Measurements from ENCODE around the gene TTYH3. TPM values are rescaled to one million over a fixed set of nuclear protein-coding genes. Genes with fewer than 3 reads are reported as not detected.
"Not testable (repeated sequence)": the region's sequence is repeated elsewhere in the genome, so short reads cannot be mapped to it uniquely, and the experiment has no call there.

TTYH3 gene
- total and polyA plus RNA-seq, 2 of the 8 experiments (the other 6 are each of a cell fraction or from before 2014, with no cell fraction given): 66.2 to 169 TPM

DNA sequence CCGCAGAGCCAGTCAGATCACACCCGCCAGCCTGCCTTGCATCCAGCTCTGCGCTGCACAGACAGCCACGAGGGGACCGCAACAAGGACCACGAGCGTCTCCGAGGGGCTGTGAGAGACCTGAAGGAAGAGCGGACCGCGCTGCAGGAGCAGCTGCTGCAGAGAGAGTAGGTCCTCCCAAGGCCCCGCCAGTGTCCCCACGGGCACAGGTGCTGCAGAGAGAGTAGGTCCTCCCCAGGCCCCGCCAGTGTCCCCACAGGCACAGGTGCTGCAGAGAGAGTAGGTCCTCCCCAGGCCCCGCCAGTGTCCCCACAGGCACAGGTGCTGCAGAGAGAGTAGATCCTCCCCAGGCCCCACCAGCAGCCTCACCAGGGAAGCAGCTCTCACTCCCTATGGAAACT, 41.8 kb upstream of the TTYH3 start:
- not testable (repeated sequence) for H3K23me2 ChIP-seq (ENCODE audit: low read depth, low read length); H3K27me3 ChIP-seq (replicated peaks in 1 of 4; ENCODE audit: control insufficient read depth in 3 of 4, extremely low read depth in 1 of 4, insufficient read depth in 3 of 4, low read length in 3 of 4); H2BK120ac ChIP-seq (replicated peaks; ENCODE audit: low read depth, low read length); H3K23ac ChIP-seq (ENCODE audit: insufficient read length); H3K79me1 ChIP-seq (ENCODE audit: low read depth, low read length); H4K91ac ChIP-seq (replicated peaks; ENCODE audit: insufficient read length, low read length); H3K79me2 ChIP-seq (ENCODE audit: control insufficient read depth in 1 of 2, insufficient read depth in 2 of 2, low read length in 2 of 2); FAIRE-seq; H3K9me3 ChIP-seq (ENCODE audit: insufficient read depth in 2 of 2, low read depth in 1 of 2, low read length in 1 of 2); H4K20me1 ChIP-seq (replicated peaks in 1 of 2; ENCODE audit: control insufficient read depth in 1 of 2, insufficient read depth in 2 of 2, low read length in 2 of 2); H2BK12ac ChIP-seq (ENCODE audit: low read depth, low read length); H3K9ac ChIP-seq (replicated peaks in 1 of 4; ENCODE audit: extremely low read depth in 1 of 4, low read depth in 3 of 4, low read length in 3 of 4); H3K4me2 ChIP-seq (ENCODE audit: insufficient read depth in 1 of 2, low read depth in 2 of 2, low read length in 2 of 2); DNase-seq (ENCODE audit: low read depth in 1 of 2, low spot score in 2 of 2); H3K56ac ChIP-seq (replicated peaks; ENCODE audit: insufficient read length, low read depth, low read length); H4K5ac ChIP-seq (ENCODE audit: insufficient read length, low read depth, low read length); H3K18ac ChIP-seq (ENCODE audit: extremely low read depth, low read length); H2AFZ ChIP-seq (ENCODE audit: low read length); H3K36me3 ChIP-seq (ENCODE audit: control insufficient read depth in 2 of 4, insufficient read depth in 4 of 4, low read length in 3 of 4); H2AK5ac ChIP-seq (ENCODE audit: low read depth, low read length); H3K4ac ChIP-seq (replicated peaks; ENCODE audit: insufficient read length, low read depth, low read length); H3K4me3 ChIP-seq (ENCODE audit: extremely low read depth in 1 of 4, insufficient read depth in 2 of 4, low read depth in 3 of 4, low read length in 4 of 4); H2BK5ac ChIP-seq (ENCODE audit: low read depth, low read length); H4K8ac ChIP-seq (ENCODE audit: extremely low read depth, insufficient read depth, low read length); H2BK20ac ChIP-seq (ENCODE audit: low read length); H2BK15ac ChIP-seq (ENCODE audit: low read length); H3K14ac ChIP-seq (ENCODE audit: insufficient read length); H3K27ac ChIP-seq (ENCODE audit: low read depth, low read length)
- ChIA-PET CTCF (ENCODE audit: partially characterized antibody) (interaction anchor here (0.7 to 3.5 kb wide), 11 partner anchors 12 to 332 kb away, joined by 3 to 30 read pairs (median 4); partner anchors contain the start of gene IQCE), POLR2A (ENCODE audit: partially characterized antibody) (interaction anchor here (1.3 kb wide), 1 partner anchor 10 kb away, joined by 3 read pairs; no protein-coding TSS in a partner anchor)
- H3K4me1 ChIP-seq (replicated peaks in 1 of 4; ENCODE audit: control insufficient read depth in 3 of 4, insufficient read depth in 4 of 4, low read length in 3 of 4): peaks cover 0 to 11% (median 3%) of the 10 kb centered on the region in 4 experiments; a peak in 3 of 7 replicates
- WGBS, 2 experiments (ENCODE audit: extremely low coverage in 1 of 2, insufficient coverage in 1 of 2, insufficient read length in 1 of 2, insufficient replicate concordance in 2 of 2, low coverage in 1 of 2, low lambda C conversion rate in 2 of 2, missing lambda C conversion rate in 1 of 2): 95% methylated on average over 15 of the region's 15 CpGs; no CpG with 5 or more reads in 1 of the 2 experiments

Data from H1 (cell line).